Measurements from ENCODE around the gene NEDD4.
A peak's percentile ranks its signal among the peaks of the same experiment; 100 is the strongest.
"Not testable (repeated sequence)": the region's sequence is repeated elsewhere in the genome, so short reads cannot be mapped to it uniquely, and the experiment has no call there.

Gene NEDD4

GRCh38 chr15:55856506-55857164 lies 136.8 kb downstream of the NEDD4 start:
- no peak for DNase-seq (ENCODE audit: low read depth)
- TF ChIP-seq CTCF (IDR thresholded peaks at IDR 0.05; ENCODE audit: control insufficient read depth, extremely low read depth, insufficient read depth) = no peak
- no peak overlapping the region for H3K4me3 ChIP-seq (ENCODE audit: low read depth, low read length)

GRCh38 chr15:55853134-55853533 lies 140.3 kb downstream of the NEDD4 start:
- no peak overlapping the region for H3K4me3 ChIP-seq (ENCODE audit: low read depth, low read length)
- TF ChIP-seq CTCF (IDR thresholded peaks at IDR 0.05; ENCODE audit: control insufficient read depth, extremely low read depth, insufficient read depth) = no peak
- DNase-seq (ENCODE audit: low read depth) = no peak

- no peak for DNase-seq (ENCODE audit: low read depth)
- no peak overlapping the region for H3K4me3 ChIP-seq (ENCODE audit: low read depth, low read length)
- TF ChIP-seq CTCF (IDR thresholded peaks at IDR 0.05; ENCODE audit: control insufficient read depth, extremely low read depth, insufficient read depth) = peak; percentile 76
Observed at GRCh38 chr15:55846116-55846707, 147.2 kb downstream of the NEDD4 start.

- DNase-seq (ENCODE audit: low read depth); H3K4me3 ChIP-seq (ENCODE audit: low read depth, low read length): not testable (repeated sequence)
Observed at GRCh38 chr15:55842897-55843296, 150.5 kb downstream of the NEDD4 start.

- no peak overlapping the region for H3K4me3 ChIP-seq (ENCODE audit: low read depth, low read length)
- no peak for DNase-seq (ENCODE audit: low read depth)
- no peak for TF ChIP-seq CTCF (IDR thresholded peaks at IDR 0.05; ENCODE audit: control insufficient read depth, extremely low read depth, insufficient read depth)
Observed at GRCh38 chr15:55835866-55836265, 157.5 kb downstream of the NEDD4 start.

GRCh38 chr15:55834331-55834730 lies 159.1 kb downstream of the NEDD4 start:
- DNase-seq (ENCODE audit: low read depth) = no peak
- no peak overlapping the region for H3K4me3 ChIP-seq (ENCODE audit: low read depth, low read length)
- no peak for TF ChIP-seq CTCF (IDR thresholded peaks at IDR 0.05; ENCODE audit: control insufficient read depth, extremely low read depth, insufficient read depth)

- DNase-seq (ENCODE audit: low read depth) = no peak
- TF ChIP-seq CTCF (IDR thresholded peaks at IDR 0.05; ENCODE audit: control insufficient read depth, extremely low read depth, insufficient read depth) = no peak
Observed at GRCh38 chr15:55829826-55830225, 163.6 kb downstream of the NEDD4 start.

More at GRCh38 chr15:55829826-55830225, 163.6 kb downstream of the NEDD4 start:
- H3K4me3 ChIP-seq (ENCODE audit: low read depth, low read length) = no peak overlapping the region

All from LNCaP clone FGC (cell line).